GM11168 (cell line): Measurements from ENCODE around the gene LGR4.

Experiments used
- in situ Hi-C: fragments of 300-500 bp; cut with MboI; formaldehyde crosslinking; loops from one replicate; pipeline ENCODE4 v1.12.0; 2022; ENCODE audit warnings: low sequenced_read_pairs; ENCODE audit not compliant: unreplicated experiment

The LGR4 gene

GRCh38 chr11:27319072-27319471 is 153.5 kb downstream of the LGR4 start:
- in situ Hi-C loops: no loop called here

GRCh38 chr11:27317751-27318150 is 154.8 kb downstream of the LGR4 start:
- in situ Hi-C loops: no loop called here
